ENCODE results near the gene TUBE1.

TUBE1 gene

DNA sequence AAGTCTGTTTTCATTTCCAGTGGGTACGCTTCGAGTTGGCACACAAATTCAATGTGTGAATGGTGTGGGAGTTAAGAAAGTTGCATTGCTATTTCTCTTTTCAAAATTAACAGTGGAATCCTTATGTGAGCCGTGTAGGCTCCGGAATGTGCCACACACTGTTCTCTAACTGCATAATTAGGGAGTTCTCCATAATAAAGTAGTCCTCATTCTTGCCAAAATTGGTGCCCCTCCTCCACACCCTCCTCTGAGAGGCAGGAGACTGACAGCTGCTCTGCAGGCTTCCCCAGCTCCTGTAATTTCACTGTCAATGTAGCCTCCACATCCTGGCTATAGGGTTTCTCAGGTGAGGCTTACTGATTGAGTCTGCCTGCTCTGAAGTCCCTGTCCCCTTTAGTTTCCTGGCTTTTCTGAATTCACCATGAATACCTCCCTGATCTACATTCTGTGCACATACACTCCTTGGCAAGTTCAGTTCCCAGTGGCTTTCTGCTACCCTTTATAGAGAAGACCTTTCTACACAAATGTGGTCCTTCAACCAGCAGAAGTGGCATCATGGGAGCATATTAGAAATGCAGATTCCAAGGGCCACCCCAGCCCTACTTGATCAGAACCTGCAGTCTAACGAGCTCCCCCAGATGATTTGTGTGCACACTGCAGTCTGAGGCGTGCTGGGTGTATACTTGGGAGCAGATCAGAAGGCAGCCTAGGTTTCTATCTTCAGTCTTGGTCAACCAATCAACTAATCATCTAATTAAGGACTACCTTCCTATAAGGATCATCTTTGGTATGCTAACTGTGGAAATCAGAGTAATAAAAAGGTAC, 53.3 kb downstream of the TUBE1 start:
- DNase-seq = no peak

DNA sequence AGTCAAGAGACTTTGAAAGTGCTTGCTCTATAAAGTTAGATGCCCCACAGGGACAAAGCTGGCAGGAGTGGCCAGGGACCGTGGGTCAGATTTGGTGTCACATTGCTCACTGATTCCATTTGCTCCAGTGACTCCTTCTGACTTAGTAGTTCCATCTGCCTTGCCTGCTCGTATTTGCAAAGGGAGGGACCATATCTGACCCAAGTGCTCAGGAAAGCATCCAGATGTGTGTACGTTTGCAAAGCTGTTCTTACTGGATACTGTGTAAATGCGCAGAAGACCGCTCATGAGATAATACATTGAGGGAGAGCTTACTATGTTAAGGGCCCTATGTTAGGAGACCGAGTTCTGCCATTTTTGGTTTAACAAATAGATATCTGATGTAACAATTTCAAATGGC, 54.6 kb downstream of the TUBE1 start:
- no peak for DNase-seq

DNA sequence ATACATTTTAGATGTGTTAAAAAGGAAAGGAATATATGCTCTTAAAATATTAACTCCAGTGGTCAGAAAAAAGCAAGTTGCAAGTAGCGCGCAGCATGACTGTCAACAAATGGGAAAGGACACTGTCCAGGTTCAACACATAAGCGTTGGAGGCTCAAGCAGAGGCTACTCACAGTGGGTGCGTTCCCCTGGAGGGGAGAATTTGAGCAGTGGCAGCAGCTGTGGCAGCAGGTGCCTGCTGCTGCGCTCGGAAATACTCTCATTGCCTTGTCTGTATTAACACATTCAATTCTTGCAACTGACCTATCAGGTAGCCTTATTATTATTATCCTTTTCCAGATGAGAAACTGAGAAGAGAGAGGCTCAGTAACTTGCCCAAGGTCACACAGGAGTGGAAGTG, 55.3 kb downstream of the TUBE1 start:
- no peak for DNase-seq

DNA sequence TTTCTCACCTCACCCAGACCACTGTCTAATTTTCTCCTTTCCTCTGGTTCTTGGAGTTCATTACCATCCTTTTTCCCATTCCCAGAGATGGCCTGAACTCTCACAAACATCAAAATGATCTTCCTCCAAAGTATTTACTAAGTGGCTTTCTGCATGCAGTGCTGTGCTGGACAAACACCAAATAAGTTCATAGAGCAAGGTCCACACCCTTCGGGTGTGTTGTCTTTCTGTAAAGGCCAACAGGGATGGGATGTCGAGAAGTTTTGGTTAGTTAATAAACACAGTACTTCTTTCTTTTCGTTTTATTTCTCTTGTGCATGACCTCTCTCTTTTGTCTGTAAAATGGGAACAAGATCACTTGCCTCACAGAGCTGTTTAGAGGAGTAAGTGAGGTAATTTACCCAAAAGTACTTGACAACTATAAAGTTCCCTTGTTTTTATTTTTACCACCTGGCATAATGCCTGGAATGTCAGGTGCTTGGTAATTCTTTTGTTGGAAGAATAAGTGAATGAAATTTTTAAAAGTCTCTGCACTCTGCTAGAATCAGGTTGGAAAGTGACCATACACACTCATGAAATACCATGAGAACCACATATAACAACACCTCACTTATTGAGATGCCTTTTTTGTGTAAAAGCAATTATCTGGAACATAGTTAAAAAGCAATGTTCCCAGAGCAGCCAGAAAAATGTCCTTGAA, 56.2 kb downstream of the TUBE1 start:
- DNase-seq = no peak

DNA sequence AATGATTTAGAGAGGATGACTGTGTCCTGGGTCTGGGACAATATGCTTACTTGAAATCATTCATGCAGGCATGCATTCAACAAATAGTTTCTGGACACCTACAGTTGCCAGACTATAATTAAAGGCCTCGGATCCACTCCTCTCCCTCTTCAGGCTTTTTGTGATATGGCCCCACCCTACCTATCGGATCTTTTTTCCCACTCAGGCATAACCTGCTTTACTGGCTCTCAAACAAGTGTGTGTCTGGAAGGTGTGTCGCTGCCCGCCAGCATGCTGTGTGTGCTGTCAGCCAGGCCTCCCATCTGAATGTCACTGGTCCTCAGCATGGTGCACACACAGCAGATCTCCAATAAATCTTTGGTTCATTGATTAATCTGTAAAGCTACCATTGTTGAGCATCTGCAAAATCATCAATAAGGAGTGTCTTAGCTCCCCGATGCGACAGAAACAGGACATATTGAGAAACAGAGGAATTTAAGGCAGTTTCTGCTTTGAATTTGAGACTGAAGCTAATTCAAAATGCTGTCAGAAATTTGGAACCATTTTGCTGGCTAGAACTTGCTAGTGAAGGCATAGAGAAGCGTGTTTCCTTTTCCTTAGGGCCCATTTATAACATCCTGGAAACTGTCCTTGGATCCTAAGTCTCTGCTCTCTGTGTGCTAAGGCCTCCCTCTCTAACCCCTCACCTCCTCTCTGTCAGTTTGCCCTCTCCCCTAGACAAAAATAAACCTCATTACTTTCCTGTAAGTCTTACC, 56.9 kb downstream of the TUBE1 start:
- no peak for DNase-seq

DNA sequence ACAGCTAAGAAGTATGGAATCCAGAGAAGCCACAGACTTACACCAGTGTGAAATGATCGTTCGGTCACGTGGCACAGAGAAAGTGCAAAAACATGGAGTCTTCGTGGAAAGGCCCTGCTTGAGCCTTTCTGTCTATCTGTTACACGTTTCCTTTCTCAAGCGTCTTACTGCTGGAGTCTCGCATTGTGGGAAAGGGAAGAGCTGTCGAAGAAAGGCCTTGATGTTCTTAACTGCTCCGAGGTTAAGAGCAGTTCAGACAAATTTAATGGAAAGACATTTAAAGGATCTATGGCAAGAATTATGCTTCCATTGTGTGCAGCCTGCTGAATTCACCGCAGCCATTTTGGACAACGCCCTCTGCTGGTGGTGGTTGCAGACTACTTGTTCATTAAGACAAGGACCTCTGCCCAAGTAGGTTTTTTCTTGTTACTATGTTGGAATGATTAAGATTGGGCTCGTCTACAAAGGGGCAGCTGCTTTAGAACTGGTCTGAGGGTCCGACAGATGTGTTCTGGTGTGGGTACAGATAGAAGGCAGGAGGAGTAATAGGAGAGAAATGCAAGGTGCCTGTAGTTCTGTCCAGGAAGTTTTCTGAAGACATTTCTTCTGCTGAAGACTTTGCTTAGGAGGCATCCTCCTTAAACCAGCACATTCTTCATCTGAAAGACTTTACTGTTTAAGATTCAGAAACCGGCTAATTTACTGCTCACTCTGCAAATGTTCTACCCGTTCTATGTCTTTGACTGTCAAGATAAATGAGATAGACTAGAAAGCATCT, 58.0 kb downstream of the TUBE1 start:
- no peak for DNase-seq

DNA sequence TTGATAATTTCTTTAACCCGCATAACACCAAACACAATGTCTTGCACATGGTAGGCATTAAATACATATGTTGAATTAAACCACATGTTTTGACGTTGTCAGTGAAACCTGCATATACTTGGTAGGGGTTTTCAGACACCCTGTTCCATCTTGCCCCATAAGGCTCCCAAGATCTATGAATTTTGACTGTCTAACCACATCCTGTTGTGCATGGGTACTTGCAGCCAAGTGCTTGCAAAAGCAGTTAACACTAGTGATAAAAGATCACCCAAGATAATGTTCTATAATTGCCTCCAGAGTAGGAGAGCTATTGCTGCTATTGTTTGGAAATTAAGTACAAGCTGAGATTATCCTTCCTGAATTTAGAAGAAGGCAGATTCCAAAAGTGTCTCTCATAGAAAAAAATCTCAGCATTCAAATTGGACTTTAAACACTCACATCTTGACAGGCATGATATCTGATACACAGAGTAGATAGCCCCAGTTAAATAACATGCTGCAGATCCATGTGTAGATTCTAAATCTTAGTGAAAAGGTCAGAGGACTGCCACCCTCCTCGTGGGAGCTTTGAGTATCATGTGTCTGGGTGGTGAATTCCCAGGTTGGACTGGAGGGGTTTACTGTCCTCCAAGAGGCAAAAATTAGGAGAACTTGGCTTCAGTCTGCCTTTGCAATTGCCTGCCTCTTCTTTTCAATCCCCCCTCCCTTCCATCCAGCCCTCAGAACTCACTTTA, 59.2 kb downstream of the TUBE1 start:
- DNase-seq = no peak

DNA sequence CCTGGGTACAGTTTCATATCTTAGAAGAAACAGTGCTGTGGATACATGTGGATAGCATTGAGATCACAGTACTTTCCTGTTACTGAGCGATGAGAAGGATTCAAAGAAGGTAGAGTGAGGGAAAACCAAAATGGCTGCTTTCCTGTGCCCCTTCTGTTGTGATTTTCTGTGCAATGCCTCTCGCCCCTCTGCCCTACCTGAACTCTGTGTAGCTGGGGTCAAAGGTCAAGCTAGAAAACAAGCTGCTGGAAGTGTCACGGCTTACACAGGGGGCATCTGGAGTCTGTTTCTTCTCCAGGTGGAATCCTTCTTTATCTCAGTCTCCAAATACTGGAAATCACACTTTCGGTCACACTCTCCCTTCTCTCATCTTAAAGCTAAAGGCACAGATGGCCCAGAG, 60.3 kb downstream of the TUBE1 start:
- no peak for DNase-seq

DNA sequence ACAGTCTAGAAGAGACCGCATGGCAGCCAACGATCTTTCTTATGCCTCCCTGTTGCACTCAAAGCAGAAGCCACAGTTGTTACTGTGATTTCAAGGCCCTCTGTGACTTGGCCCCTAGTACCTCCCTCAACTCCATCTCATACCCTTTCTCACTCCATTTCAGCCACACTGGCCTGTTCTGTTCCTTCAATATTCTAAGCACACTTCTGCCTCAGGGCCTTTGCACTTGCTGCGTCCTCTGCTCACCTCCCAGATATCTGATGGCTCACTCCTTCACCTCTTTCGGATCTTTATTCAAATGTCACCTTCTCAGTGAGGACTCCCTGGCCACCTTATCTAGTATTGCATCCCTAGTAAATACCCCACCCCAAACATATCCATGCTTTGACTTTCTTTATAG, 62.8 kb downstream of the TUBE1 start:
- no peak for DNase-seq

DNA sequence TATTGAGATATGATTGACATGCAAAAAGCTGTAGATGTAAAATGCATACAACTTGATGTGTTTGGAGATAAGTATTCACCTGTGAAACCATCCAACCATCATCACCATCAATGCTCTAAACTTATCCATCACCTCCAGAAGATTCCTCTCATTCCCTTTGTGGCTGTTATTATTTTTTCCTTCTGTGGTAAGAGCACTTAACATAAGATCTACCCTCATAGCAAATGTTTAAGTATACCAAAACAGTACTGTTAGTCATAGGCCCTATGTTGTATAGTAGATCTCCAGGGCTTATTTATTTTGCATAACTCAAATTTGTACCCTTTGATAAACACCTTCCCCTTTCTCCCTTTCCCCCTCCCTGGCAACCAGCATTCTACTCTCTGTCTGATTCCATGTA, 64.5 kb downstream of the TUBE1 start:
- no peak for DNase-seq

DNA sequence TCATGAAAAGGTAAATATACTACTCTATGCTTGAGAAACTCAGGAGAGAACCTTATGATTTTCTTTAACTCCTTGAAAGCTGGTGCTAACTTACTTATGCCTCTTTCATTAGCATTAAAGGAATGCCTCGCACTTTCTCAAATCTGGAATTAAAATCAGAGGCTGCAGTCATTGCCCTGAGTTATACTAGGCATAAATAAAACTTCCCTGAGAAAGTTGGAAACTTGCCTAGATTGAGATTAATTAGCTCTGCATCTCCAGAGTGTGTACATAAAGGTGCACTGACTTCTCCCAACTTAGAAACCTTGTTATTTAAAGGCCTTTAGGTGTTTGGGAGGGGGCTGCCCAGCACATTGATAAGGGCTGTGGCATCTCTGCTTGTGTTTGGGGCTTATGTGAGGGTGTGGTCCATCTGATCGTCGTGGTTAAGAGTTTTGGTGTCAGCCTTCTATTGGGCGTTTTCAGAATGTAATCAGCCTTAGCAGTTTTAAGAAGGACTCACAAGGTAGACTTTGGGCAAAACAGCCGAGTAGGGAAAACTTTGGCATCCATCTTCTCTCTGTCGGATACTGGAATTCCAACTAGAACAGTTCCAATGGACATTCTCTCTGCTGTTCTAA, 65.5 kb downstream of the TUBE1 start:
- no peak for DNase-seq
